Osteocyte (in vitro differentiated cells): ENCODE measurements around the gene SLC32A1. TPM values are rescaled to one million over a fixed set of nuclear protein-coding genes. Genes with fewer than 3 reads are reported as not detected.

Experiments used
- DNase-seq: peaks from one replicate; pipeline ENCODE4 v3.0.0; 2021; ENCODE audit warnings: mixed read lengths; ENCODE audit not compliant: unreplicated experiment; ENCODE audit errors: extremely low spot score
- H3K27ac Mint-ChIP-seq: one replicate; pipeline ENCODE4 v1.8.0; 2021; ENCODE audit warnings: mild to moderate bottlenecking, mixed read lengths; ENCODE audit not compliant: unreplicated experiment
- H3K27me3 Mint-ChIP-seq: one replicate; pipeline ENCODE4 v1.8.0; 2021; ENCODE audit warnings: mixed read lengths; ENCODE audit not compliant: unreplicated experiment
- H3K36me3 Mint-ChIP-seq: one replicate; pipeline ENCODE4 v1.8.0; 2021; ENCODE audit warnings: mixed read lengths; ENCODE audit not compliant: unreplicated experiment
- H3K4me1 Mint-ChIP-seq: one replicate; pipeline ENCODE4 v1.8.0; 2021; ENCODE audit warnings: mixed read lengths; ENCODE audit not compliant: unreplicated experiment
- H3K4me3 Mint-ChIP-seq: one replicate; pipeline ENCODE4 v1.8.0; 2021; ENCODE audit warnings: mild to moderate bottlenecking, moderate library complexity, mixed read lengths; ENCODE audit not compliant: unreplicated experiment
- H3K9me3 Mint-ChIP-seq: one replicate; pipeline ENCODE4 v1.8.0; 2021; ENCODE audit warnings: mixed read lengths; ENCODE audit not compliant: unreplicated experiment
- total RNA-seq: library from RNA; stranded (reverse); gene quantifications from 2 replicates; pipeline ENCODE4 v1.2.1, GENCODE V29; 2021
- TF ChIP-seq, protein P1 (sequence below): fragments of 200-600 bp; sonication (generic); IDR thresholded peaks from 2 replicates; pipeline ENCODE4 v1.5.0; 2021; ENCODE audit warnings: antibody characterized with exemption, mild to moderate bottlenecking, moderate library complexity

SLC32A1 gene
- total RNA-seq, 1 donor from 2014 or later = not detected

DNA sequence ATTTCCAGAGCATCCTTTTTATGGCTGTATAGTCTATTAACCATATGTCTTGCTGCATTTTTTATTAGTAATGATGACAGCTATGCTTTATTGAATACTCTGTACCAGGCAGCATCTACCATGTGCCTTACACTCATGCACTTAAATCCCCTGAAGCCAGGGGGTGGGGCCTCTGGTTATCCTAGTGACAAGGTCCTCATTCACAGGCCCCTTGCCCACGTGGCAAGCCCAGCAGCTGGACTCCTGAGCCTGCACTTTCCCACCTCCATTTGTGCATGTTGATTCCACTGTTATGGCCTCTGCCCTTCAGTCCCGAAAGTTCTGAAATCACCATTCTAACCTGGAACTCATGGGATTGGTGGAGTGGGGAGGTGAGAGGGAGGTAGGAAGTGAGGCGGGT is 46.3 kb downstream of the SLC32A1 start:
- TF ChIP-seq, protein P1, sequence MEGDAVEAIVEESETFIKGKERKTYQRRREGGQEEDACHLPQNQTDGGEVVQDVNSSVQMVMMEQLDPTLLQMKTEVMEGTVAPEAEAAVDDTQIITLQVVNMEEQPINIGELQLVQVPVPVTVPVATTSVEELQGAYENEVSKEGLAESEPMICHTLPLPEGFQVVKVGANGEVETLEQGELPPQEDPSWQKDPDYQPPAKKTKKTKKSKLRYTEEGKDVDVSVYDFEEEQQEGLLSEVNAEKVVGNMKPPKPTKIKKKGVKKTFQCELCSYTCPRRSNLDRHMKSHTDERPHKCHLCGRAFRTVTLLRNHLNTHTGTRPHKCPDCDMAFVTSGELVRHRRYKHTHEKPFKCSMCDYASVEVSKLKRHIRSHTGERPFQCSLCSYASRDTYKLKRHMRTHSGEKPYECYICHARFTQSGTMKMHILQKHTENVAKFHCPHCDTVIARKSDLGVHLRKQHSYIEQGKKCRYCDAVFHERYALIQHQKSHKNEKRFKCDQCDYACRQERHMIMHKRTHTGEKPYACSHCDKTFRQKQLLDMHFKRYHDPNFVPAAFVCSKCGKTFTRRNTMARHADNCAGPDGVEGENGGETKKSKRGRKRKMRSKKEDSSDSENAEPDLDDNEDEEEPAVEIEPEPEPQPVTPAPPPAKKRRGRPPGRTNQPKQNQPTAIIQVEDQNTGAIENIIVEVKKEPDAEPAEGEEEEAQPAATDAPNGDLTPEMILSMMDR = no peak
- DNase-seq = no peak
- peaks cover 4% of the 10 kb centered on the region for H3K4me1 Mint-ChIP-seq
- peaks cover 57% of the 10 kb centered on the region for H3K36me3 Mint-ChIP-seq
- H3K9me3 Mint-ChIP-seq = peaks cover 11% of the 10 kb centered on the region
- no peak overlapping the region for H3K27ac Mint-ChIP-seq
- no peak overlapping the region for H3K4me3 Mint-ChIP-seq
- H3K27me3 Mint-ChIP-seq = no peaks in the 10 kb centered on the region

DNA sequence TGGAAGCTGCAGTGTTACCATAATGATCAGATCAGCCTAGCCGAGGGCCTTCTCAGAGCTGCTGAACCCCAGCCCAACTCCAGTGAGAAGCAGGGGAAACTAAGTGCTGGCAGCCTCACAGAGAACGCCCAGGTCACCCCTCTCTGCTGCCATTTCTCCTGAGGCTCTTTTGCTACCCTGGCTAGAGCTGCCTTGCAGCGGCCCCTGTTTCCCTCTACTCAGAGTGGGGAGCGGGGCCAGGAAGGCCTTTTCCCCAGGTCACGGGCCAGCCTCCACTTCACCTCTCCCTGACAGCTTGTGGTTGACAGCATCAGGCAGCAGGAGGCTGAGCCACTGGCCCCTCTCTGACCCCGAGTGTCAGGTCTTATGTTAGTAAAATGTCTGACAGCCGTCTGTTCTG is 46.7 kb downstream of the SLC32A1 start:
- DNase-seq = no peak
- TF ChIP-seq, protein P1 = no peak
- Mint-ChIP-seq H3K9me3 (peaks cover 11% of the 10 kb centered on the region), H3K27me3 (no peaks in the 10 kb centered on the region), H3K27ac (no peak overlapping the region), H3K4me3 (no peak overlapping the region), H3K36me3 (peaks cover 54% of the 10 kb centered on the region), H3K4me1 (peaks cover under 1% of the 10 kb centered on the region)

DNA sequence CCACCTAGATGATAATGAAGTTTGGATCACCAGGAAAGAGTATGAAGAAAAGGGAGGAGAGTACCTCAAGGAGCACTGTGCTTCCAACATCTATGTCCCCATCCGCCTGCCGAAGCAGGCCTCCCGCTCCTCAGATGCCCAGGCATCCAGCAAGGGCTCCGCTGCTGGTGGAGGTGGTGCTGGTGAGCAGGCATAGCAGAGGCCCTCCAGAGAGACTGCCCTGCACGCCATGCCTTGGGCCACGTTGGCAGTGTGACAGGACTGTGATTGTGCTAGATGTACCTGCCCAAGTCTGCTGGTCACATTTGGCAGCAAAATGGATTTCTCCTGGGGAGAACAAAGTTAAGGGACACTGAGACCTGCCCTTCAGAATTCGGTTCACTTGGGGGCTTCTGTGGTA is 47.3 kb downstream of the SLC32A1 start:
- H3K27me3 Mint-ChIP-seq = no peaks in the 10 kb centered on the region
- peaks cover 11% of the 10 kb centered on the region for H3K9me3 Mint-ChIP-seq
- H3K4me3 Mint-ChIP-seq = no peak overlapping the region
- no peak for DNase-seq
- H3K4me1 Mint-ChIP-seq = no peaks in the 10 kb centered on the region
- H3K36me3 Mint-ChIP-seq = peaks cover 52% of the 10 kb centered on the region
- TF ChIP-seq, protein P1 = no peak
- no peak overlapping the region for H3K27ac Mint-ChIP-seq

DNA sequence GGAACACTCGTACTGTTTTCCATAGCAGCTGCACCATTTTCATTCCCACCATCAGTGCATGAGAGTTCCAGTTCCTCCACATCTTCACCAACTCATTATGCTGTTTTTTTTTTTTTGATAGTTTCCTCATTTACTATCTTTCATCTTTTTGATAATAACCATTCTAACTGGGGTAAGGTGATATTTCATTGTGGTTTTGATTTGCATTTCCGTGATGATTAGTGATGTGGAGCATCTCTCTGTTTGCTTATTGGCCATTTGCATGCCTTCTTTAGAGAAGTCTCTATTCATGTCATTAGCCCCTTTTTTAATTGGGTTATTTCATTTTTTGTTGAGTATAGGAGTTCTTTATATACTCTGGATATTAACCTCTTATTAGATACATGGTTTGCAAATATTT is 49.9 kb downstream of the SLC32A1 start:
- H3K36me3 Mint-ChIP-seq = peaks cover 41% of the 10 kb centered on the region
- TF ChIP-seq, protein P1 = no peak
- H3K27me3 Mint-ChIP-seq = no peaks in the 10 kb centered on the region
- H3K4me3 Mint-ChIP-seq = no peak overlapping the region
- peaks cover 11% of the 10 kb centered on the region for H3K9me3 Mint-ChIP-seq
- H3K4me1 Mint-ChIP-seq = no peaks in the 10 kb centered on the region
- no peak overlapping the region for H3K27ac Mint-ChIP-seq
- DNase-seq = no peak

DNA sequence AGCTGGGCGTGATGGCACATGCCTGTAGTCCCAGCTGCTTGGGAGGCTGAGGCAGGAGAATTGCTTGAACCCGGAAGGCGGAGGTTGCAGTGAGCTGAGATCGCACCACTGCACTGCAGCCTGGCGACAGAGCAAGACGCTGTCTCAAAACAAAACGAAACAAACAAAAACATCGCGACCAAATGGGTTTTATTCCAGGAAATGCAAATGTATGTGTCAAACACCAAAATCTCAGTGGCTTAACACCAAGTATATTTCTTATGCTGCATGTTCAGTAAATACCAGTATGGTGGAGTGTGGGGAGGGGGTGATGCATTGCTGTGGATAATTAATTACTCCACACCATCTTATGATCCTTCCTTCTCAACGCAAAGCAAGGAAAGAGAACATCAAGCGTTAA is 52.1 kb downstream of the SLC32A1 start:
- TF ChIP-seq, protein P1 = no peak
- DNase-seq = no peak
- peaks cover 11% of the 10 kb centered on the region for H3K9me3 Mint-ChIP-seq
- no peak overlapping the region for H3K4me3 Mint-ChIP-seq
- H3K27ac Mint-ChIP-seq = no peak overlapping the region
- H3K36me3 Mint-ChIP-seq = peaks cover 39% of the 10 kb centered on the region
- H3K4me1 Mint-ChIP-seq = peaks cover 6% of the 10 kb centered on the region
- no peaks in the 10 kb centered on the region for H3K27me3 Mint-ChIP-seq

Other genes with a start within 250 kb of the SLC32A1 start
- not detected in 2 replicates for gene ADIG, start 143.3 kb upstream of the SLC32A1 start, total RNA-seq
- gene ARHGAP40, start 122.7 kb upstream of the SLC32A1 start, total RNA-seq = not detected in 2 replicates
- 4.7 and 5.8 TPM in 2 replicates for gene ACTR5, start 24.0 kb downstream of the SLC32A1 start, total RNA-seq
- gene PPP1R16B, start 81.2 kb downstream of the SLC32A1 start, total RNA-seq = not detected in 2 replicates
- 4.6 TPM in 2 replicates for gene FAM83D, start 201.9 kb downstream of the SLC32A1 start, total RNA-seq
- gene DHX35, start 237.9 kb downstream of the SLC32A1 start, total RNA-seq = 10.1 and 10.3 TPM in 2 replicates